CD8-positive, alpha-beta memory T cell (primary cell): ENCODE data around the gene ABCB1. TPM values are rescaled to one million over a fixed set of nuclear protein-coding genes. Genes with fewer than 3 reads are reported as not detected.

ENCODE experiments used
- CTCF ChIA-PET: fragments of 350-600 bp; sonication (Branson Sonifier 250); formaldehyde crosslinking; loops from one replicate; lab custom pipeline; 2021; ENCODE audit warnings: antibody characterized with exemption; lab: Charles Lee
- POLR2A ChIA-PET: fragments of 350-600 bp; sonication (Branson Sonifier 250); formaldehyde crosslinking; loops from one replicate; lab custom pipeline; 2021; ENCODE audit warnings: antibody characterized with exemption; lab: Charles Lee
- DNase-seq, 5 donors: peaks; one replicate each; pipeline versions ENCODE4 v3.0.0 to v3.0.0-alpha.2; 2020 to 2022; ENCODE audit warnings: mixed read lengths in 1 of 5
- H3K27ac ChIP-seq: one replicate; pipeline ENCODE4 v1.7.0; 2013; ENCODE audit warnings: low read depth, mild to moderate bottlenecking, low read length, moderate library complexity
- H3K27me3 ChIP-seq: 2 replicates; pipeline ENCODE4 v1.7.0; 2013; ENCODE audit warnings: low read length, mild to moderate bottlenecking; ENCODE audit not compliant: insufficient read depth, poor library complexity, severe bottlenecking
- H3K36me3 ChIP-seq: 2 replicates; pipeline ENCODE4 v1.7.0; 2013; ENCODE audit warnings: mild to moderate bottlenecking, low read length, moderate library complexity; ENCODE audit not compliant: insufficient read depth
- H3K4me1 ChIP-seq: 2 replicates; pipeline ENCODE4 v1.7.0; 2013; ENCODE audit warnings: mild to moderate bottlenecking, low read length, moderate library complexity; ENCODE audit not compliant: insufficient read depth
- H3K4me3 ChIP-seq: 2 replicates; pipeline ENCODE4 v1.7.0; 2013; ENCODE audit warnings: mild to moderate bottlenecking, low read length
- H3K9me3 ChIP-seq: 2 replicates; pipeline ENCODE4 v1.7.0; 2013; ENCODE audit warnings: mild to moderate bottlenecking, low read length
- H3K27ac Mint-ChIP-seq, 8 donors: one replicate each; pipeline ENCODE4 v1.8.0; 2020 to 2021; ENCODE audit warnings: mixed read lengths in 8 of 8, mild to moderate bottlenecking in 6 of 8, inconsistent platforms in 3 of 8, moderate library complexity in 3 of 8
- H3K27me3 Mint-ChIP-seq, 2 donors: one replicate each; pipeline ENCODE4 v1.8.0; 2020 to 2021; ENCODE audit warnings: mixed read lengths in 2 of 2, mild to moderate bottlenecking in 1 of 2, moderate library complexity in 1 of 2
- H3K36me3 Mint-ChIP-seq, 3 donors: one replicate each; pipeline ENCODE4 v1.8.0; 2020 to 2021; ENCODE audit warnings: mixed read lengths in 3 of 3, inconsistent platforms in 1 of 3, mild to moderate bottlenecking in 1 of 3
- H3K4me1 Mint-ChIP-seq, 3 donors: one replicate each; pipeline ENCODE4 v1.8.0; 2020 to 2021; ENCODE audit warnings: mixed read lengths in 3 of 3, inconsistent platforms in 1 of 3, mild to moderate bottlenecking in 1 of 3
- H3K4me3 Mint-ChIP-seq, 7 donors: one replicate each; pipeline ENCODE4 v1.8.0; 2020 to 2021; ENCODE audit warnings: mixed read lengths in 7 of 7, mild to moderate bottlenecking in 6 of 7, moderate library complexity in 4 of 7, inconsistent platforms in 2 of 7
- H3K9me3 Mint-ChIP-seq, 5 donors: one replicate each; pipeline ENCODE4 v1.8.0; 2020 to 2022; ENCODE audit warnings: mixed read lengths in 5 of 5, mild to moderate bottlenecking in 3 of 5, moderate library complexity in 2 of 5, inconsistent platforms in 1 of 5
- polyA plus RNA-seq: library from polyadenylated mRNA; unstranded; fragments of 300-500 nt; fragmentation: Illumina TruSeq; gene quantifications from one replicate; pipeline ENCODE4 v1.2.3, GENCODE V29; 2021
- total RNA-seq, 2 experiments: library from RNA; stranded (reverse); gene quantifications; one replicate each; pipeline ENCODE4 v1.2.3, GENCODE V29; 2021

ABCB1 gene
- total and polyA plus RNA-seq, 3 experiments from 2014 or later = 17.0 to 44.7 (median 22.2) TPM

- Histone ChIP-seq H3K27ac (no peak overlapping the region), H3K4me3 (no peak overlapping the region), H3K4me1 (no peaks in the 10 kb centered on the region), H3K27me3 (no peaks in the 10 kb centered on the region), H3K36me3 (no peaks in the 10 kb centered on the region), H3K9me3 (no peaks in the 10 kb centered on the region)
- Mint-ChIP-seq H3K4me3 (no peak overlapping the region), H3K36me3 (peaks cover 10 to 71% (median 14%) of the 10 kb centered on the region in 3 donors), H3K9me3 (no peaks in the 10 kb centered on the region), H3K27ac (peak overlapping the region in 2 of 8 donors; percentile 4 to 77), H3K4me1 (no peaks in the 10 kb centered on the region), H3K27me3 (peaks cover 0 to 2% of the 10 kb centered on the region in 2 donors)
- ChIA-PET POLR2A (no interaction called here), CTCF (no interaction called here)
- no peak for DNase-seq
Observed at GRCh38 chr7:87530126-87530525, 70.6 kb downstream of the ABCB1 start.

GRCh38 chr7:87528730-87529129 is 72.0 kb downstream of the ABCB1 start:
- Histone ChIP-seq H3K27ac (no peak overlapping the region), H3K9me3 (no peaks in the 10 kb centered on the region), H3K4me3 (no peak overlapping the region), H3K4me1 (no peaks in the 10 kb centered on the region), H3K36me3 (no peaks in the 10 kb centered on the region), H3K27me3 (no peaks in the 10 kb centered on the region)
- ChIA-PET CTCF (no interaction called here), POLR2A (no interaction called here)
- Mint-ChIP-seq H3K36me3 (peaks cover 10 to 62% (median 11%) of the 10 kb centered on the region in 3 donors), H3K9me3 (no peaks in the 10 kb centered on the region), H3K27me3 (peaks cover 0 to 2% of the 10 kb centered on the region in 2 donors), H3K4me3 (no peak overlapping the region), H3K4me1 (no peaks in the 10 kb centered on the region), H3K27ac (no peak overlapping the region)
- no peak for DNase-seq

DNA sequence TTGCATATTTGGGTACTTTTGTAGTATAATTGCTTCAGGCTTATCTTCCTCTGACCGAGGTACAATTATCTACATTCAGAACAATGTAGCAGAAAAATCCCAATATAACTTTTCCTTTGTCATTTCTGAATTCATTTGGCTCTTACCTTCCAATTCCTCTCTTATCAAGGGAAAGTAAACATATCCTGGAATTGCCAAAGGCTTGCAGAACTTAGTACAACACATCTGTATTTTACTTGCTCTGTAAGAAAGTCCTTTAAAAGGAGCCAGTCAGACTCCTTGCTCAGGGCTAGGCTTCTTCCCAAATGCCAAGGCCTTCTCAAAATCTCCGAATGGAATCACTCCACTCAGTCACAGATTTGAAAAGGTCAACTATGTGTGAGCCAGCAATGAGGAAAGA is 81.9 kb downstream of the ABCB1 start:
- Histone ChIP-seq H3K27ac (no peak overlapping the region), H3K9me3 (no peaks in the 10 kb centered on the region), H3K4me1 (no peaks in the 10 kb centered on the region), H3K36me3 (no peaks in the 10 kb centered on the region), H3K4me3 (no peak overlapping the region), H3K27me3 (no peaks in the 10 kb centered on the region)
- no peak overlapping the region for H3K4me3 Mint-ChIP-seq
- no peaks in the 10 kb centered on the region for H3K27me3 Mint-ChIP-seq
- DNase-seq = no peak
- ChIA-PET CTCF (no interaction called here), POLR2A (no interaction called here)
- H3K27ac Mint-ChIP-seq = peak overlapping the region in 1 of 8 donors; percentile 43
- H3K36me3 Mint-ChIP-seq = peaks cover 8 to 59% (median 18%) of the 10 kb centered on the region in 3 donors
- no peaks in the 10 kb centered on the region for H3K4me1 Mint-ChIP-seq
- H3K9me3 Mint-ChIP-seq = no peaks in the 10 kb centered on the region

- Histone ChIP-seq H3K36me3 (no peaks in the 10 kb centered on the region), H3K27me3 (no peaks in the 10 kb centered on the region), H3K4me1 (no peaks in the 10 kb centered on the region), H3K4me3 (no peak overlapping the region), H3K27ac (no peak overlapping the region), H3K9me3 (no peaks in the 10 kb centered on the region)
- H3K36me3 Mint-ChIP-seq = peaks cover 10 to 67% (median 18%) of the 10 kb centered on the region in 3 donors
- H3K27ac Mint-ChIP-seq = no peak overlapping the region
- no peaks in the 10 kb centered on the region for H3K9me3 Mint-ChIP-seq
- POLR2A ChIA-PET = no interaction called here
- no peak overlapping the region for H3K4me3 Mint-ChIP-seq
- CTCF ChIA-PET = no interaction called here
- no peak for DNase-seq
- H3K4me1 Mint-ChIP-seq = no peaks in the 10 kb centered on the region
- no peaks in the 10 kb centered on the region for H3K27me3 Mint-ChIP-seq
Observed at GRCh38 chr7:87517891-87518290, 82.8 kb downstream of the ABCB1 start.

DNA sequence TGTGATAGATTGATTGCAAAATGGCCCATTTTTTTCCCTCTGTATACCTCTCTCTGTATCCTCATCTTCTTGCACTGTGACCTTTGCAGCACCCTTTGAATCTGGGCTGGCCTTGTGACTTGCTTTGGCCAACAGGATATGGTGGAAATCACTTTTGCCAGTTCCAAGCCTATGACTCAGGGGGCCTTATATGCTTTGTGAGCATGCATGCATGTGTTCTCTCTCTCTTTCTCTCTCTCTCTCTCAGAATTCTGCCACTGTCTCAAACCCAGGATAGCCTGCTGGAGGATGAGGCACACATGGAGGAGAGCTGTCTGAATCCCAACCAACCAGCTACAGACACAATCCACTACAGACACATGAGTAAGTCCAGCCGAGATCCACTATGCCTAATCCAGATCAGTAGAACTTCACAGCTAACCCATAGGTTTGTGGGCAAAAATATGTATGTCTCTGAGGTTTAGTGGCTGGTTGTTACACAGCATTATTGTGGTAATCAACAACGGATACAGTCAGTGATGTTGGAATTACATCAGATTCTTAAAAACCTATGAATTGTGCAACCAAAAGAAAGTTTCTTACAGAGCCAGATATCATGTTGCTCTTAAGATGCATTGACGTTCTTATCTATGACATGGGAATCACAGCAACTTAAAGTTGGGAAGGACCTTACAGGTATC is 83.4 kb downstream of the ABCB1 start:
- Mint-ChIP-seq H3K4me1 (no peaks in the 10 kb centered on the region), H3K4me3 (no peak overlapping the region), H3K36me3 (peaks cover 10 to 68% (median 18%) of the 10 kb centered on the region in 3 donors), H3K27me3 (no peaks in the 10 kb centered on the region), H3K27ac (no peak overlapping the region), H3K9me3 (no peaks in the 10 kb centered on the region)
- Histone ChIP-seq H3K4me3 (no peak overlapping the region), H3K9me3 (no peaks in the 10 kb centered on the region), H3K4me1 (no peaks in the 10 kb centered on the region), H3K27ac (no peak overlapping the region), H3K27me3 (no peaks in the 10 kb centered on the region), H3K36me3 (no peaks in the 10 kb centered on the region)
- POLR2A ChIA-PET = no interaction called here
- CTCF ChIA-PET = no interaction called here
- no peak for DNase-seq

- POLR2A ChIA-PET = no interaction called here
- Histone ChIP-seq H3K4me3 (no peak overlapping the region), H3K27me3 (no peaks in the 10 kb centered on the region), H3K36me3 (no peaks in the 10 kb centered on the region), H3K27ac (no peak overlapping the region), H3K9me3 (no peaks in the 10 kb centered on the region), H3K4me1 (no peaks in the 10 kb centered on the region)
- no peaks in the 10 kb centered on the region for H3K9me3 Mint-ChIP-seq
- H3K4me3 Mint-ChIP-seq = no peak overlapping the region
- no peak for DNase-seq
- CTCF ChIA-PET = no interaction called here
- H3K36me3 Mint-ChIP-seq = peaks cover 5 to 67% (median 8%) of the 10 kb centered on the region in 3 donors
- H3K27ac Mint-ChIP-seq = peak overlapping the region in 1 of 8 donors; percentile 36
- H3K4me1 Mint-ChIP-seq = peaks cover 5 to 8% (median 6%) of the 10 kb centered on the region in 3 donors
- H3K27me3 Mint-ChIP-seq = no peaks in the 10 kb centered on the region
Observed at GRCh38 chr7:87513735-87514335, 86.8 kb downstream of the ABCB1 start.

GRCh38 chr7:87512906-87513305 is 87.8 kb downstream of the ABCB1 start:
- CTCF ChIA-PET = no interaction called here
- H3K27ac Mint-ChIP-seq = no peak overlapping the region
- Histone ChIP-seq H3K27me3 (no peaks in the 10 kb centered on the region), H3K9me3 (no peaks in the 10 kb centered on the region), H3K4me1 (no peaks in the 10 kb centered on the region), H3K27ac (no peak overlapping the region), H3K36me3 (no peaks in the 10 kb centered on the region), H3K4me3 (no peak overlapping the region)
- no peaks in the 10 kb centered on the region for H3K27me3 Mint-ChIP-seq
- peaks cover 5 to 8% (median 6%) of the 10 kb centered on the region in 3 donors for H3K4me1 Mint-ChIP-seq
- DNase-seq = no peak
- H3K4me3 Mint-ChIP-seq = no peak overlapping the region
- POLR2A ChIA-PET = no interaction called here
- no peaks in the 10 kb centered on the region for H3K9me3 Mint-ChIP-seq
- H3K36me3 Mint-ChIP-seq = peaks cover 5 to 67% (median 8%) of the 10 kb centered on the region in 3 donors

DNA sequence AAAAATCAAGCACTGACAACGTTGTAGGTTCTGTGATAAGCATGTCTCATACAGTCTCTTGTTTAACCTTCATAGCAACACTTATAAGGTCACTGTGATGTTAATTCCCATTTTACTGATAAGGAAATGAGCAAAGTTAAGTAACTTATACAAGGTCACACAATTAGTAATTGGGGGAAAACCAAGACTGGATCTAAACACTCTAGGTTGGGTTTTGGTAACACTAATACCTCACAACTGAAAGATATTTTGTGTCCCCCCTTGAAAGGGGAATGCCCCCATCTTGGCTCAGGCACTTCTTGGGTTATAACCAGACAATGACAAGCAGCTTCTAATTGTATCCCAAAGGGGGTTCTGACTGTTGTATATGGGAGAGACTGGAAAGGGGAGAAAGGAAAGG is 89.2 kb downstream of the ABCB1 start:
- Histone ChIP-seq H3K36me3 (no peaks in the 10 kb centered on the region), H3K27me3 (no peaks in the 10 kb centered on the region), H3K27ac (no peak overlapping the region), H3K4me1 (no peaks in the 10 kb centered on the region), H3K9me3 (no peaks in the 10 kb centered on the region), H3K4me3 (no peak overlapping the region)
- H3K4me3 Mint-ChIP-seq = no peak overlapping the region
- no peaks in the 10 kb centered on the region for H3K9me3 Mint-ChIP-seq
- DNase-seq = no peak
- ChIA-PET CTCF (no interaction called here), POLR2A (no interaction called here)
- H3K36me3 Mint-ChIP-seq = peaks cover 5 to 72% (median 8%) of the 10 kb centered on the region in 3 donors
- H3K4me1 Mint-ChIP-seq = peaks cover 5 to 8% (median 6%) of the 10 kb centered on the region in 3 donors
- H3K27ac Mint-ChIP-seq = peak overlapping the region in 3 of 8 donors; percentile 18 to 90 (median 67)
- H3K27me3 Mint-ChIP-seq = peaks cover 0 to 1% of the 10 kb centered on the region in 2 donors
